MM.1S (cell line): Measurements from ENCODE around the gene KLF6.

ENCODE experiments used
- DNase-seq: peaks from one replicate; pipeline ENCODE4 v3.0.0-alpha.2; 2015
- H2AFZ ChIP-seq: fragments of 300-600 bp; sonication (generic); 2 replicates; pipeline ENCODE4 v1.6.0; 2016; ENCODE audit warnings: antibody characterized with exemption, low read length
- H3F3A ChIP-seq: fragments of 300-600 bp; sonication (generic); 2 replicates; pipeline ENCODE4 v1.6.1; 2016; ENCODE audit warnings: mild to moderate bottlenecking, antibody characterized with exemption, low read length, moderate library complexity, mixed read lengths; ENCODE audit not compliant: insufficient read depth
- H3K27ac ChIP-seq: fragments of 300-600 bp; sonication (generic); 2 replicates; pipeline ENCODE4 v1.5.1; 2016; ENCODE audit warnings: mild to moderate bottlenecking, low read length
- H3K27me3 ChIP-seq: fragments of 300-600 bp; sonication (generic); replicated peaks from 2 replicates; pipeline ENCODE4 v1.6.0; 2016; ENCODE audit warnings: low read length; ENCODE audit not compliant: insufficient read depth
- H3K36me3 ChIP-seq: fragments of 300-600 bp; sonication (generic); replicated peaks from 2 replicates; pipeline ENCODE4 v1.6.1; 2016; ENCODE audit warnings: mild to moderate bottlenecking, low read length, mixed read lengths; ENCODE audit not compliant: insufficient read depth
- H3K4me1 ChIP-seq: fragments of 300-600 bp; sonication (generic); 2 replicates; pipeline ENCODE4 v1.6.1; 2016; ENCODE audit warnings: low read length, mixed read lengths
- H3K4me2 ChIP-seq: fragments of 300-600 bp; sonication (generic); 2 replicates; pipeline ENCODE4 v1.6.0; 2016; ENCODE audit warnings: low read depth, low read length
- H3K4me3 ChIP-seq: fragments of 300-600 bp; sonication (generic); 2 replicates; pipeline ENCODE4 v1.5.1; 2016; ENCODE audit warnings: low read length, mixed read lengths
- H3K79me2 ChIP-seq: fragments of 300-600 bp; sonication (generic); 2 replicates; pipeline ENCODE4 v1.6.1; 2016; ENCODE audit warnings: mixed run types, low read length, mixed read lengths
- H3K9ac ChIP-seq: fragments of 300-600 bp; sonication (generic); 2 replicates; pipeline ENCODE4 v1.6.1; 2016; ENCODE audit warnings: low read length, mixed read lengths
- H3K9me2 ChIP-seq: fragments of 300-600 bp; sonication (generic); replicated peaks from 2 replicates; pipeline ENCODE4 v1.6.1; 2016; ENCODE audit warnings: mild to moderate bottlenecking, low read length, mixed read lengths; ENCODE audit not compliant: insufficient read depth
- H3K9me3 ChIP-seq: fragments of 300-600 bp; sonication (generic); replicated peaks from 2 replicates; pipeline ENCODE4 v1.6.1; 2016; ENCODE audit warnings: mild to moderate bottlenecking, low read length, mixed read lengths; ENCODE audit not compliant: insufficient read depth
- H4K20me1 ChIP-seq: fragments of 300-600 bp; sonication (generic); 2 replicates; pipeline ENCODE4 v1.6.1; 2016; ENCODE audit warnings: mild to moderate bottlenecking, low read length, moderate library complexity, mixed read lengths; ENCODE audit not compliant: insufficient read depth
- EZH2 ChIP-seq: fragments of 300-600 bp; sonication (generic); optimal IDR thresholded peaks from 2 replicates; pipeline ENCODE3; 2017; ENCODE audit warnings: low read depth, mild to moderate bottlenecking, antibody characterized with exemption, low read length, mixed read lengths
- EZH2phosphoT487 ChIP-seq: fragments of 300-600 bp; sonication (generic); IDR thresholded peaks from 2 replicates; pipeline ENCODE4 v1.6.1; 2018; ENCODE audit warnings: antibody characterized with exemption, low read length
- TF ChIP-seq, protein P1 (sequence below): fragments of 300-600 bp; sonication (generic); IDR thresholded peaks from 2 replicates; pipeline ENCODE4 v1.5.1; 2016; ENCODE audit warnings: antibody characterized with exemption, low read length, mixed read lengths

KLF6 gene

DNA sequence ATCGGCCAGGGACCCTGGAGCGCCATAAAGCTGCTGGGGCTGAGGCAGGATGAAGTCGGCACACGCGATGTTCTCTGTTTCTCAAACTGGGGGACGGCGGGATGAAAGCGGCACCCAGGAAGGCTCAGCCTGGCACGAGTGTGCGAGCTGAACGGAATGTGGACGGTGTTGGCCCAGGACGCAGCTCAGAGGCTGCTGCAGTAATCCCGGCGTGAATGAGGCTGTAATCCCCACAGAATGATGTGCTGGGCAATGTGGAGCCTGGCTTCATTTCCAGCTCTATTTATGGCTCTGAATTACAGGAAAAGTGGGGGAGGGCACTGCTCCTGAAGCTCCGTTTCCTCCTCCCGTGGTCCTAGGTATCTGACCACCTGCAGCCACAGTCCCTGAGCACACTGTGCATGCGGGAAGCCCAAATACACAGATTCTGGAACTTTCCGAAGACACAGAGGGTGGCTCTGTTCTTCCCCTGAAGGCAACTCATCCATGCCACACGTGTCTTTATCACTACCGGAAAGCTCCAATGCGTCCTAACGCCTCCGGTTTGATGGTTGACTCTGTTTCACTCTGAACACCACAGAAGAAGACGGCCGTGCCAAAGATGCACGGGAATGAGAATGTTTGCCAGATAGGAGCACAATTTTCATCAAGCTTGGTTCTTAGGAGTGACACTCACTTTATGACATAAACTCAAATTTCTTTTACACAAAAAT lies 37.6 kb downstream of the KLF6 start:
- no peaks in the 10 kb centered on the region for H3K36me3 ChIP-seq
- H3K4me2 ChIP-seq = no peak overlapping the region
- H3K4me1 ChIP-seq = no peaks in the 10 kb centered on the region
- DNase-seq = no peak
- no peak overlapping the region for H3K4me3 ChIP-seq
- H3K79me2 ChIP-seq = no peaks in the 10 kb centered on the region
- no peak overlapping the region for H3K9ac ChIP-seq
- H3K27me3 ChIP-seq = no peaks in the 10 kb centered on the region
- H2AFZ ChIP-seq = no peak overlapping the region
- H3F3A ChIP-seq = no peaks in the 10 kb centered on the region
- no peaks in the 10 kb centered on the region for H4K20me1 ChIP-seq
- H3K9me2 ChIP-seq = no peaks in the 10 kb centered on the region
- no peaks in the 10 kb centered on the region for H3K9me3 ChIP-seq
- TF ChIP-seq EZH2phosphoT487 (no peak), EZH2 (no peak)
- TF ChIP-seq, protein P1, sequence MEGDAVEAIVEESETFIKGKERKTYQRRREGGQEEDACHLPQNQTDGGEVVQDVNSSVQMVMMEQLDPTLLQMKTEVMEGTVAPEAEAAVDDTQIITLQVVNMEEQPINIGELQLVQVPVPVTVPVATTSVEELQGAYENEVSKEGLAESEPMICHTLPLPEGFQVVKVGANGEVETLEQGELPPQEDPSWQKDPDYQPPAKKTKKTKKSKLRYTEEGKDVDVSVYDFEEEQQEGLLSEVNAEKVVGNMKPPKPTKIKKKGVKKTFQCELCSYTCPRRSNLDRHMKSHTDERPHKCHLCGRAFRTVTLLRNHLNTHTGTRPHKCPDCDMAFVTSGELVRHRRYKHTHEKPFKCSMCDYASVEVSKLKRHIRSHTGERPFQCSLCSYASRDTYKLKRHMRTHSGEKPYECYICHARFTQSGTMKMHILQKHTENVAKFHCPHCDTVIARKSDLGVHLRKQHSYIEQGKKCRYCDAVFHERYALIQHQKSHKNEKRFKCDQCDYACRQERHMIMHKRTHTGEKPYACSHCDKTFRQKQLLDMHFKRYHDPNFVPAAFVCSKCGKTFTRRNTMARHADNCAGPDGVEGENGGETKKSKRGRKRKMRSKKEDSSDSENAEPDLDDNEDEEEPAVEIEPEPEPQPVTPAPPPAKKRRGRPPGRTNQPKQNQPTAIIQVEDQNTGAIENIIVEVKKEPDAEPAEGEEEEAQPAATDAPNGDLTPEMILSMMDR = no peak
- no peak overlapping the region for H3K27ac ChIP-seq

DNA sequence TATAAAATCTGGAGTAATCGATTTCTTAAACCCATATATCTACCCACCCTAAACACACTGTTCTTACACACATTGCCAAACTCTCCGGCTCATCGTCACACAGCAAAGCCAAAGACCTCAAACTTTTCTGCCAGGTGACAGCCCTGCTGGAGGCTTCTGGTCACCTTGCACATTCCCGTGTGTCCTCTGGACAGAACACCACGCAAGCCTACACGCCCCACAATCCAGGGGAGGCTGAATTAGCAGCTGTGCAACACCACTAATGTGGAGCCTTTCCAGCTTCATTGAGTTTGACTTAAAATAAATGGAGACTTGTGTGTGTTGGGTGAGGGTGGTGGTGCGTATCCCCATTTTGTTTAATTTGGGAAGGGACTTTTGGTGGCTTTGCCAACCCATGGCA lies 38.4 kb downstream of the KLF6 start:
- H3K4me1 ChIP-seq = no peaks in the 10 kb centered on the region
- no peaks in the 10 kb centered on the region for H3K9me2 ChIP-seq
- no peak overlapping the region for H3K9ac ChIP-seq
- H3K9me3 ChIP-seq = no peaks in the 10 kb centered on the region
- H3K27me3 ChIP-seq = no peaks in the 10 kb centered on the region
- H2AFZ ChIP-seq = no peak overlapping the region
- no peaks in the 10 kb centered on the region for H3K36me3 ChIP-seq
- no peak overlapping the region for H3K27ac ChIP-seq
- H4K20me1 ChIP-seq = no peaks in the 10 kb centered on the region
- no peak overlapping the region for H3K4me3 ChIP-seq
- H3K79me2 ChIP-seq = no peaks in the 10 kb centered on the region
- no peaks in the 10 kb centered on the region for H3F3A ChIP-seq
- TF ChIP-seq, protein P1 = no peak
- TF ChIP-seq EZH2 = no peak
- TF ChIP-seq EZH2phosphoT487 = no peak
- DNase-seq = no peak
- H3K4me2 ChIP-seq = no peak overlapping the region

DNA sequence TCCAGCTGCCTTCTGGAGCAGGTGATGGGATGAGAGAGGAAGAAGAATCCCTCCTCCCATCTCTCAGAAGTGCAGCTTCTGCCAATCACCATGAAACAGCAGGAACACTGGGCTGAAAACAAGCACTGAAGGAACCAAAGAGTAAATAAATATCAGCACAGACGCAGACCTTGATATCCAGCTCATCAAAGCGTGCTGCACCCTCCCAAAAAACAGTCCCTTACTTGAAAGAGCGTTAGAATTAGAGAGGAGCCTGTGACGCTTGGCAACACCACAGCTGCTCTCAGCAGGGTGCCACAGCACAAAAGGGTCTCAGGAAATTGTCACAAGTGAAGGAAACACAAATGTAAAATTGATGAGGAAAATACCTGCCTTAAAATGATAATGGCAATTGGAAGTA lies 39.5 kb downstream of the KLF6 start:
- TF ChIP-seq EZH2 = no peak
- no peak for TF ChIP-seq EZH2phosphoT487
- TF ChIP-seq, protein P1 = no peak

More for the DNA sequence above, 39.5 kb downstream of the KLF6 start:
- no peak for DNase-seq
- no peak overlapping the region for H3K4me2 ChIP-seq
- H3K27ac ChIP-seq = no peak overlapping the region
- no peak overlapping the region for H3K9ac ChIP-seq
- no peaks in the 10 kb centered on the region for H3K9me3 ChIP-seq
- no peaks in the 10 kb centered on the region for H3F3A ChIP-seq
- H3K36me3 ChIP-seq = no peaks in the 10 kb centered on the region
- H3K27me3 ChIP-seq = no peaks in the 10 kb centered on the region
- no peaks in the 10 kb centered on the region for H3K79me2 ChIP-seq
- no peaks in the 10 kb centered on the region for H3K9me2 ChIP-seq
- H3K4me3 ChIP-seq = no peak overlapping the region
- H2AFZ ChIP-seq = no peak overlapping the region
- H4K20me1 ChIP-seq = no peaks in the 10 kb centered on the region
- H3K4me1 ChIP-seq = no peaks in the 10 kb centered on the region
